ENCODE measurements around the gene SLC26A8.
"Not testable (repeated sequence)": the region's sequence is repeated elsewhere in the genome, so short reads cannot be mapped to it uniquely, and the experiment has no call there.

The SLC26A8 gene

DNA sequence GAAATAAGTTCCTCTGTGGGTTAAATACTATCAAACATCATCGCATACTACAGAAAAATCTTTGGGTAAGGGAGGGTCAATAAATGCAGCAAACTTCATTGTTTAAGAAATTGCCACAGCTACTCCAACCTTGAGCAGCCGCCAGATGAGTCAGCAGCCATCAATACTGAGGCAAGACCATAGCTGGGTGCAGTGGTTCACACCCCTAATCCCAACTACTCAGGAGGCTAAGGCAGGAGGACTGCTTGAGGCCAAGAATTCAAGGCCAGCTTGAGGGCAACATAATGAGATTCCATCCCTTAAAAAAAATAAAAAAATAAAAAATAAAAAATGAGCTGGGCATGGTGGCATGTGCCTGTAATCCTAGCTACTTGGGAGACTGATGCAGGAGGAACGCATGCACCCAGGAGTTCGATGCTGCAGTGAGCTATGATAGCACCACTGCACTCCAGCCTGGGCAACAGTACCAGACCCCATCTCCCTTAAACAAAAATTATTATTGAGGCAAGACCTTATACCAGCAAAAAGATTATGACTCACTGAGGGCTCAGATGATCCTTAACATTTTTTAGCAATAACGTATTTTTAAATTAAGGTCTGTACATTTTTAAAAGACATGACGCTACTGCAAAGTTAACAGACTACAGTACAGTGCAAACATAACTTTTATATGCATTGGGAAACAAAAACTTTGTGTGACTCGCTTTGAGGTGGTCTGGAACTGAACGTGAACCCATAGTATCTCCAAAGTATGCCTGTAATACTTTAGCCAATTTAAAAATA lies 112.4 kb downstream of the SLC26A8 start:
- H4K12ac ChIP-seq (ENCODE audit: low read depth, low read length): no peak overlapping the region
- WGBS (ENCODE audit: extremely low coverage, insufficient coverage, insufficient read length): no CpG with 5 or more reads among the region's 8 CpGs
- peaks cover 28 to 36% of the 10 kb centered on the region in 2 experiments for H3K36me3 ChIP-seq (ENCODE audit: control insufficient read depth in 1 of 2, insufficient read depth in 2 of 2, low read length in 2 of 2)
- peaks cover 4% of the 10 kb centered on the region for H3K79me2 ChIP-seq (ENCODE audit: control insufficient read depth, insufficient read depth, low read length, poor library complexity)
- H3K4ac ChIP-seq (ENCODE audit: low read depth, low read length): peak overlapping the region; percentile 55
- H3K4me1 ChIP-seq (ENCODE audit: control insufficient read depth in 1 of 2, insufficient read depth in 2 of 2, low read length in 2 of 2): no peaks in the 10 kb centered on the region
- no peak overlapping the region for H4K8ac ChIP-seq (ENCODE audit: low read depth, low read length)
- H3K79me1 ChIP-seq (ENCODE audit: low read length): no peaks in the 10 kb centered on the region
- H2BK12ac ChIP-seq (ENCODE audit: low read length): no peak overlapping the region
- H3K9ac ChIP-seq (ENCODE audit: low read length): no peak overlapping the region
- H3K14ac ChIP-seq (ENCODE audit: low read length): no peak overlapping the region
- H3K9me3 ChIP-seq (ENCODE audit: insufficient read depth, low read depth, low read length): peaks cover 9% of the 10 kb centered on the region
- H3K18ac ChIP-seq (ENCODE audit: low read length): peak overlapping the region; percentile 75
- no peak overlapping the region for H3K27ac ChIP-seq (ENCODE audit: low read depth, low read length)
- H3K4me2 ChIP-seq (ENCODE audit: low read length): no peak overlapping the region
- no peak overlapping the region for H4K91ac ChIP-seq (ENCODE audit: low read depth, low read length)
- no peak overlapping the region for H2BK5ac ChIP-seq (ENCODE audit: low read depth, low read length, poor library complexity)
- H2AFZ ChIP-seq (ENCODE audit: insufficient read depth, low read length, poor library complexity): no peak overlapping the region
- no peak for DNase-seq
- no peaks in the 10 kb centered on the region for H3K27me3 ChIP-seq (ENCODE audit: insufficient read depth, low read length)
- no peak overlapping the region for H2BK120ac ChIP-seq (ENCODE audit: insufficient read depth, low read length, poor library complexity)
- no peak overlapping the region for H2AK5ac ChIP-seq (ENCODE audit: low read length)
- no peak overlapping the region for H3K4me3 ChIP-seq (ENCODE audit: low read depth, low read length)
- no peak overlapping the region for H3K23ac ChIP-seq (ENCODE audit: low read length)

DNA sequence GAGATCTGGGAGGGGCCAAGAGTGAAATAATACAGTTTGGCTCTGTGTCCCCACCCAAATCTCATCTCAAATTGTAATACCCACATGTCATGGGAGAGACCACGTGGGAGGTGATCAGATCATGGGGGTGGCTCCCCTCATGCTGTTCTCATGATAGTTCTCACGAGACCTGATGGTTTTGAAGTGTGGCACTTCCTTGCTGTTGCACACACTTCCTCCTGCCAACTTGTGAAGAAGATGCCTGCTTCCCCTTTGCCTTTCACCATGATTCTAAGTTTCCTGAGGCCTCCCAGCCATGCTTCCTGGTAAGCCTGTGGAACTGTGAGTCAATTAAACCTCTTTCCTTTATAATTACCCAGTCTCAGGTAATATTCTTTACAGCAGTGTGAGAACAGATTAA lies 114.9 kb downstream of the SLC26A8 start:
- not testable (repeated sequence) for H2AFZ ChIP-seq (ENCODE audit: insufficient read depth, low read length, poor library complexity); H3K14ac ChIP-seq (ENCODE audit: low read length); H3K4me3 ChIP-seq (ENCODE audit: low read depth, low read length); H3K23ac ChIP-seq (ENCODE audit: low read length); H3K4ac ChIP-seq (ENCODE audit: low read depth, low read length); H4K8ac ChIP-seq (ENCODE audit: low read depth, low read length); H3K4me2 ChIP-seq (ENCODE audit: low read length); H3K27me3 ChIP-seq (ENCODE audit: insufficient read depth, low read length); H3K18ac ChIP-seq (ENCODE audit: low read length); H3K9me3 ChIP-seq (ENCODE audit: insufficient read depth, low read depth, low read length); H4K91ac ChIP-seq (ENCODE audit: low read depth, low read length); H4K12ac ChIP-seq (ENCODE audit: low read depth, low read length); H3K9ac ChIP-seq (ENCODE audit: low read length); H3K79me2 ChIP-seq (ENCODE audit: control insufficient read depth, insufficient read depth, low read length, poor library complexity); H2BK120ac ChIP-seq (ENCODE audit: insufficient read depth, low read length, poor library complexity); H3K4me1 ChIP-seq (ENCODE audit: control insufficient read depth in 1 of 2, insufficient read depth in 2 of 2, low read length in 2 of 2); DNase-seq; H3K79me1 ChIP-seq (ENCODE audit: low read length); H3K27ac ChIP-seq (ENCODE audit: low read depth, low read length); H2BK12ac ChIP-seq (ENCODE audit: low read length); H2AK5ac ChIP-seq (ENCODE audit: low read length); H2BK5ac ChIP-seq (ENCODE audit: low read depth, low read length, poor library complexity)
- WGBS (ENCODE audit: extremely low coverage, insufficient coverage, insufficient read length): no CpG with 5 or more reads among the region's 2 CpGs
- H3K36me3 ChIP-seq (ENCODE audit: control insufficient read depth in 1 of 2, insufficient read depth in 2 of 2, low read length in 2 of 2): peaks cover 19 to 29% of the 10 kb centered on the region in 2 experiments

DNA sequence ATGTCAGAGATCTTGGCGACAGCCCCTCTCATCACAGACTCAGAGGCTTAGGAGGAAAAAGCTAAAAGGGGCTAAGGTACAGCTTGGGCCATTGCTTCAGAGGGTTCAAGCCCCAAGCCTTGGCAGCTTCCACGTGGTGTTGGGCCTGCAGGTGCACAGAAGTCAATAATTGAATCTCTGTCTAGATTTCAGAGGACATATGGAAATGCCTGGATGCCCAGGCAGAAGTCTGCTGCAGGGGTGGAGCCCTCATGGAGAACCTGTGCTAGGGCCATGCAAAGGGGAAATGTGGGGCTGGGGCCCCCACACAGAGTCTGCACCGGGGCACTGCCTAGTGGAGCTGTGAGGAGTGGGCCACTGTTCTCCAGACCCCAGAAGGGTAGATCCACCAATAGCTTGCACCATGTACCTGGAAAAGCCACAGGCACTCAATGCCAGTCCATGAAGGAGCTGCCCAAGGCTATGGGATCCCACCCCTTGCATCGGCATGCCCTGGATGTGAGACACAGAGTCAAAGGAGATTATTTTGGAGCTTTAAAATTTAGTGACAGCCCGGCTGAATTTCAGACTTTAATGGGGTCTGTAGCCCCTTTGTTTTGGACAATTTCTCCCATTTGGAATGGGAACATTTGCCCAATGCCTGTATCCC lies 115.6 kb downstream of the SLC26A8 start:
- not testable (repeated sequence) for H2BK120ac ChIP-seq (ENCODE audit: insufficient read depth, low read length, poor library complexity); H3K9me3 ChIP-seq (ENCODE audit: insufficient read depth, low read depth, low read length); H3K27ac ChIP-seq (ENCODE audit: low read depth, low read length); H3K14ac ChIP-seq (ENCODE audit: low read length); H3K4me1 ChIP-seq (ENCODE audit: control insufficient read depth in 1 of 2, insufficient read depth in 2 of 2, low read length in 2 of 2); H2BK5ac ChIP-seq (ENCODE audit: low read depth, low read length, poor library complexity); H3K18ac ChIP-seq (ENCODE audit: low read length); H2BK12ac ChIP-seq (ENCODE audit: low read length); H3K9ac ChIP-seq (ENCODE audit: low read length); H3K4me3 ChIP-seq (ENCODE audit: low read depth, low read length); H3K79me2 ChIP-seq (ENCODE audit: control insufficient read depth, insufficient read depth, low read length, poor library complexity); H4K91ac ChIP-seq (ENCODE audit: low read depth, low read length); H3K27me3 ChIP-seq (ENCODE audit: insufficient read depth, low read length); H4K8ac ChIP-seq (ENCODE audit: low read depth, low read length); H3K79me1 ChIP-seq (ENCODE audit: low read length); H2AFZ ChIP-seq (ENCODE audit: insufficient read depth, low read length, poor library complexity); H3K23ac ChIP-seq (ENCODE audit: low read length); H2AK5ac ChIP-seq (ENCODE audit: low read length); H3K4ac ChIP-seq (ENCODE audit: low read depth, low read length); DNase-seq; H4K12ac ChIP-seq (ENCODE audit: low read depth, low read length); H3K4me2 ChIP-seq (ENCODE audit: low read length)
- no CpG with 5 or more reads among the region's 5 CpGs for WGBS (ENCODE audit: extremely low coverage, insufficient coverage, insufficient read length)
- peaks cover 19 to 30% of the 10 kb centered on the region in 2 experiments for H3K36me3 ChIP-seq (ENCODE audit: control insufficient read depth in 1 of 2, insufficient read depth in 2 of 2, low read length in 2 of 2)

DNA sequence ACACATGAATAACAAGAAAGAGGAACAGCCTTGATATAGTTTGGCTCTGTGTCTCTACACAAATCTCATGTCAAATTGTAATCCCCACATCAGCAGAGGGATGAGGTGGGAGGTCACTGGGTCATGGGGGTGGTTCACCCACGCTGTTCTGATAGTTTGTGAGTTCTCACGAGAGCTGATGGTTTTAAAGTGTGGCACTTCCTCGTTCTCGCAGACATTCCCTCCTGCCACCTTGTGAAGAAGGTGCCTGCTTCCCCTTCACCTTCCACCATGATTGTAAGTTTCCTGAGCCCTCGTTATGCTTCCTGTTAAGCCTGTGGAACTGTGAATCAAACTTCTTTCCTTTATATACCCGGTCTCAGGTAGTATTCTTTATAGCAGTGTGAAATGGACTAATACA lies 116.7 kb downstream of the SLC26A8 start:
- H4K91ac ChIP-seq (ENCODE audit: low read depth, low read length): no peak overlapping the region
- no peak overlapping the region for H3K9ac ChIP-seq (ENCODE audit: low read length)
- H2BK120ac ChIP-seq (ENCODE audit: insufficient read depth, low read length, poor library complexity): no peak overlapping the region
- H4K8ac ChIP-seq (ENCODE audit: low read depth, low read length): no peak overlapping the region
- peaks cover 2% of the 10 kb centered on the region for H3K79me1 ChIP-seq (ENCODE audit: low read length)
- no peaks in the 10 kb centered on the region for H3K27me3 ChIP-seq (ENCODE audit: insufficient read depth, low read length)
- H2AFZ ChIP-seq (ENCODE audit: insufficient read depth, low read length, poor library complexity): no peak overlapping the region
- no peak overlapping the region for H3K4me3 ChIP-seq (ENCODE audit: low read depth, low read length)
- H3K4me2 ChIP-seq (ENCODE audit: low read length): no peak overlapping the region
- H3K23ac ChIP-seq (ENCODE audit: low read length): no peak overlapping the region
- H3K4me1 ChIP-seq (ENCODE audit: control insufficient read depth in 1 of 2, insufficient read depth in 2 of 2, low read length in 2 of 2): peaks cover 0 to 2% of the 10 kb centered on the region in 2 experiments
- no CpG with 5 or more reads among the region's 6 CpGs for WGBS (ENCODE audit: extremely low coverage, insufficient coverage, insufficient read length)
- peak overlapping the region; percentile 64 for H3K4ac ChIP-seq (ENCODE audit: low read depth, low read length)
- H3K27ac ChIP-seq (ENCODE audit: low read depth, low read length): no peak overlapping the region
- no peak for DNase-seq
- no peak overlapping the region for H2AK5ac ChIP-seq (ENCODE audit: low read length)
- peaks cover 4% of the 10 kb centered on the region for H3K79me2 ChIP-seq (ENCODE audit: control insufficient read depth, insufficient read depth, low read length, poor library complexity)
- no peak overlapping the region for H3K14ac ChIP-seq (ENCODE audit: low read length)
- no peak overlapping the region for H2BK12ac ChIP-seq (ENCODE audit: low read length)
- no peak overlapping the region for H3K18ac ChIP-seq (ENCODE audit: low read length)
- H2BK5ac ChIP-seq (ENCODE audit: low read depth, low read length, poor library complexity): no peak overlapping the region
- H3K9me3 ChIP-seq (ENCODE audit: insufficient read depth, low read depth, low read length): peaks cover 9% of the 10 kb centered on the region
- H3K36me3 ChIP-seq (ENCODE audit: control insufficient read depth in 1 of 2, insufficient read depth in 2 of 2, low read length in 2 of 2): peaks cover 16 to 27% of the 10 kb centered on the region in 2 experiments
- no peak overlapping the region for H4K12ac ChIP-seq (ENCODE audit: low read depth, low read length)

All from trophoblast cell (in vitro differentiated cells and primary cell).